Stimulated activated CD8-positive, alpha-beta memory T cell treated with anti-CD3 and anti-CD28 coated beads, Interleukin-4, amount 100 ng/mL, for 48 hours (primary cell): ENCODE results near the gene RASSF10.

Experiments used
- DNase-seq: peaks from one replicate; pipeline ENCODE4 v3.0.0-alpha.2; 2020

RASSF10 gene

GRCh38 chr11:13008625-13009475 lies at the start of gene RASSF10:
RASSF10 (plus strand) TSS chr11:13009316; CDS start chr11:13009577, 261 bp downstream.
- peak; percentile 47 for DNase-seq

GRCh38 chr11:12961615-12962014 lies 47.5 kb upstream of the RASSF10 start:
- DNase-seq: no peak

- no peak for DNase-seq
These were observed 46.8 kb upstream of the RASSF10 start for GRCh38 chr11:12962306-12962705.

- no peak for DNase-seq
These were observed 46.1 kb upstream of the RASSF10 start for GRCh38 chr11:12963051-12963450.

- peak; percentile 81 for DNase-seq
These were observed 45.2 kb upstream of the RASSF10 start for GRCh38 chr11:12963792-12964536.

GRCh38 chr11:12964650-12965049 lies 44.5 kb upstream of the RASSF10 start:
- DNase-seq: no peak

GRCh38 chr11:12966002-12966401 lies 43.1 kb upstream of the RASSF10 start:
- DNase-seq: no peak

- DNase-seq: no peak
These were observed 41.0 kb upstream of the RASSF10 start for GRCh38 chr11:12968101-12968500.

GRCh38 chr11:12968826-12969225 lies 40.3 kb upstream of the RASSF10 start:
- no peak for DNase-seq

- DNase-seq: no peak
These were observed 37.2 kb upstream of the RASSF10 start for GRCh38 chr11:12971955-12972354.

- no peak for DNase-seq
These were observed 35.5 kb upstream of the RASSF10 start for GRCh38 chr11:12973528-12974181.

GRCh38 chr11:12975195-12975594 lies 33.9 kb upstream of the RASSF10 start:
- DNase-seq: no peak

GRCh38 chr11:12979928-12980689 lies 29.0 kb upstream of the RASSF10 start:
- DNase-seq: no peak

- DNase-seq: no peak
These were observed 27.2 kb upstream of the RASSF10 start for GRCh38 chr11:12981676-12982522.

GRCh38 chr11:12983336-12983735 lies 25.8 kb upstream of the RASSF10 start:
- DNase-seq: no peak

GRCh38 chr11:12986194-12986898 lies 22.8 kb upstream of the RASSF10 start:
- DNase-seq: no peak

- no peak for DNase-seq
These were observed 19.5 kb upstream of the RASSF10 start for GRCh38 chr11:12989428-12990161.

GRCh38 chr11:12990162-12990480 lies 19.0 kb upstream of the RASSF10 start:
- no peak for DNase-seq

GRCh38 chr11:12991426-12991825 lies 17.7 kb upstream of the RASSF10 start:
- DNase-seq: no peak

GRCh38 chr11:12993626-12994025 lies 15.5 kb upstream of the RASSF10 start:
- no peak for DNase-seq

- DNase-seq: no peak
These were observed 14.6 kb upstream of the RASSF10 start for GRCh38 chr11:12994476-12994875.
